ENCODE measurements around the gene CPLX4. TPM values are rescaled to one million over a fixed set of nuclear protein-coding genes. Genes with fewer than 3 reads are reported as not detected.

Gene CPLX4
- total and polyA plus RNA-seq, 2 donors, result 0.05 TPM

Other genes starting within 250 kb of the CPLX4 start
- 92.8 TPM for gene SEC11C, start 178.8 kb downstream of the CPLX4 start, total RNA-seq
- 86.0 TPM for gene SEC11C, start 178.8 kb downstream of the CPLX4 start, polyA plus RNA-seq
- gene GRP, start 98.5 kb downstream of the CPLX4 start, total RNA-seq, result not detected
- 0.48 TPM for gene GRP, start 98.5 kb downstream of the CPLX4 start, polyA plus RNA-seq
- gene RAX, start 45.2 kb downstream of the CPLX4 start, total RNA-seq, result under 0.01 TPM
- gene RAX, start 45.2 kb downstream of the CPLX4 start, polyA plus RNA-seq, result 0.05 TPM
- gene LMAN1, start 40.6 kb upstream of the CPLX4 start, total RNA-seq, result 41.5 TPM
- gene LMAN1, start 40.6 kb upstream of the CPLX4 start, polyA plus RNA-seq, result 24.2 TPM

Data from thymus (tissue), 2 donors.